Neuronal stem cell (in vitro differentiated cells): Measurements from ENCODE around the gene CYLD.

Experiments
- DNase-seq: peaks from one replicate; pipeline ENCODE4 v3.0.0-alpha.2; 2013; ENCODE audit warnings: low spot score
- H2AFZ ChIP-seq: one replicate; pipeline ENCODE4 v1.6.1; 2013; ENCODE audit warnings: mild to moderate bottlenecking, low read length, inconsistent platforms
- H2AK5ac ChIP-seq: 2 replicates; pipeline ENCODE4 v1.6.1; 2013; ENCODE audit warnings: low read depth, mild to moderate bottlenecking, inconsistent platforms, low read length, moderate library complexity, mixed read lengths
- H2BK120ac ChIP-seq: 2 replicates; pipeline ENCODE4 v1.6.1; 2013; ENCODE audit warnings: low read depth, mild to moderate bottlenecking, inconsistent platforms, low read length, moderate library complexity, mixed read lengths
- H2BK12ac ChIP-seq: one replicate; pipeline ENCODE4 v1.6.1; 2013; ENCODE audit warnings: low read length, inconsistent platforms
- H2BK15ac ChIP-seq: 2 replicates; pipeline ENCODE4 v1.6.1; 2013; ENCODE audit warnings: mild to moderate bottlenecking, low read length, inconsistent platforms, mixed read lengths
- H2BK5ac ChIP-seq: one replicate; pipeline ENCODE4 v1.6.1; 2013; ENCODE audit warnings: inconsistent platforms, mild to moderate bottlenecking, low read length, moderate library complexity
- H3K14ac ChIP-seq: one replicate; pipeline ENCODE4 v1.6.1; 2013; ENCODE audit warnings: low read length, inconsistent platforms
- H3K18ac ChIP-seq: 2 replicates; pipeline ENCODE4 v1.6.1; 2013; ENCODE audit warnings: low read length, inconsistent platforms
- H3K23ac ChIP-seq: 2 replicates; pipeline ENCODE4 v1.6.1; 2013; ENCODE audit warnings: low read depth, mild to moderate bottlenecking, mixed read lengths, low read length, inconsistent platforms; ENCODE audit not compliant: poor library complexity
- H3K27ac ChIP-seq: replicated peaks from 3 replicates; pipeline ENCODE4 v1.5.1; 2013; ENCODE audit warnings: low read length, inconsistent platforms
- H3K27me3 ChIP-seq, 3 experiments: 2 replicates each; pipeline ENCODE4 v1.6.1; 2013; ENCODE audit warnings: low read length in 3 of 3, mild to moderate bottlenecking in 2 of 3, inconsistent platforms in 1 of 3, low read depth in 1 of 3, mixed read lengths in 1 of 3, moderate library complexity in 1 of 3; ENCODE audit not compliant: control insufficient read depth in 3 of 3, insufficient read depth in 3 of 3
- H3K36me3 ChIP-seq, 2 donors: replicated peaks in 1 of 2; 2 replicates each; pipeline ENCODE4 v1.6.1; 2013; ENCODE audit warnings: low read length in 2 of 2; ENCODE audit not compliant: control insufficient read depth in 2 of 2, insufficient read depth in 2 of 2
- H3K4ac ChIP-seq: 2 replicates; pipeline ENCODE4 v1.6.1; 2013; ENCODE audit warnings: inconsistent platforms, mild to moderate bottlenecking, low read length, moderate library complexity
- H3K4me1 ChIP-seq, 2 donors: 1 replicate in 1 of 2; 2 replicates in 1 of 2; pipeline ENCODE4 v1.6.1; 2013; ENCODE audit warnings: low read length in 2 of 2, low read depth in 1 of 2; ENCODE audit not compliant: control insufficient read depth in 2 of 2, insufficient read depth in 1 of 2
- H3K4me2 ChIP-seq: one replicate; pipeline ENCODE4 v1.6.1; 2013; ENCODE audit warnings: mild to moderate bottlenecking, low read length, inconsistent platforms; ENCODE audit not compliant: insufficient read depth, poor library complexity, severe bottlenecking
- H3K4me3 ChIP-seq, 2 donors: 2 replicates each; pipeline ENCODE4 v1.5.1; 2013; ENCODE audit warnings: low read length in 2 of 2, mild to moderate bottlenecking in 2 of 2, inconsistent platforms in 1 of 2, moderate library complexity in 1 of 2
- H3K79me1 ChIP-seq: one replicate; pipeline ENCODE4 v1.6.1; 2013; ENCODE audit warnings: low read depth, mild to moderate bottlenecking, inconsistent platforms, low read length, moderate library complexity
- H3K9ac ChIP-seq: one replicate; pipeline ENCODE4 v1.6.1; 2013; ENCODE audit warnings: mild to moderate bottlenecking, low read depth, low read length, inconsistent platforms; ENCODE audit not compliant: poor library complexity
- H3K9me3 ChIP-seq, 2 donors: replicated peaks in 1 of 2; 2 replicates each; pipeline versions ENCODE3 to v1.6.1; 2013; ENCODE audit warnings: low read length in 2 of 2, mild to moderate bottlenecking in 2 of 2, inconsistent platforms in 1 of 2, low read depth in 1 of 2, mixed read lengths in 1 of 2, moderate library complexity in 1 of 2; ENCODE audit not compliant: control insufficient read depth in 2 of 2, insufficient read depth in 1 of 2
- H4K8ac ChIP-seq: one replicate; pipeline ENCODE4 v1.6.1; 2013; ENCODE audit warnings: low read depth, mild to moderate bottlenecking, inconsistent platforms, low read length, moderate library complexity
- H4K91ac ChIP-seq: one replicate; pipeline ENCODE4 v1.6.1; 2013; ENCODE audit warnings: low read length, low read depth, mild to moderate bottlenecking, inconsistent platforms; ENCODE audit not compliant: poor library complexity
- WGBS, 2 donors: extraction: QIAGEN DNeasy Blood & Tissue Kit; methylation state at CpG; one replicate each; pipeline ENCODE4 v1.1.7; 2013; ENCODE audit warnings: missing lambda C conversion rate in 2 of 2, mixed read lengths in 1 of 2; ENCODE audit not compliant: insufficient read length in 2 of 2, insufficient replicate concordance in 1 of 2; ENCODE audit errors: extremely low coverage in 2 of 2; 5-methylcytosine and 5-hydroxymethylcytosine counted together

Gene CYLD

GRCh38 chr16:50791522-50791921 is 49.6 kb downstream of the CYLD start:
- no peaks in the 10 kb centered on the region for H3K4me1 ChIP-seq
- no peak overlapping the region for H2AFZ ChIP-seq
- H3K9ac ChIP-seq, result no peak overlapping the region
- WGBS, 2 donors, result no CpG with 5 or more reads among the region's 2 CpGs
- H4K8ac ChIP-seq, result no peak overlapping the region
- no peak overlapping the region for H3K4ac ChIP-seq
- H2BK15ac ChIP-seq, result no peak overlapping the region
- H2BK120ac ChIP-seq, result no peak overlapping the region
- H3K18ac ChIP-seq, result no peak overlapping the region
- H3K27me3 ChIP-seq, result no peaks in the 10 kb centered on the region
- H3K9me3 ChIP-seq, result peaks cover 3 to 26% of the 10 kb centered on the region in 2 donors
- H3K4me3 ChIP-seq, result no peak overlapping the region
- H3K4me2 ChIP-seq, result no peak overlapping the region
- H3K27ac ChIP-seq, result no peak overlapping the region
- H3K14ac ChIP-seq, result no peak overlapping the region
- no peak overlapping the region for H2AK5ac ChIP-seq
- DNase-seq, result no peak
- H2BK12ac ChIP-seq, result no peak overlapping the region
- no peak overlapping the region for H2BK5ac ChIP-seq
- H3K79me1 ChIP-seq, result no peaks in the 10 kb centered on the region
- no peak overlapping the region for H3K23ac ChIP-seq
- peaks cover 3 to 14% of the 10 kb centered on the region in 2 donors for H3K36me3 ChIP-seq
- no peak overlapping the region for H4K91ac ChIP-seq

DNA sequence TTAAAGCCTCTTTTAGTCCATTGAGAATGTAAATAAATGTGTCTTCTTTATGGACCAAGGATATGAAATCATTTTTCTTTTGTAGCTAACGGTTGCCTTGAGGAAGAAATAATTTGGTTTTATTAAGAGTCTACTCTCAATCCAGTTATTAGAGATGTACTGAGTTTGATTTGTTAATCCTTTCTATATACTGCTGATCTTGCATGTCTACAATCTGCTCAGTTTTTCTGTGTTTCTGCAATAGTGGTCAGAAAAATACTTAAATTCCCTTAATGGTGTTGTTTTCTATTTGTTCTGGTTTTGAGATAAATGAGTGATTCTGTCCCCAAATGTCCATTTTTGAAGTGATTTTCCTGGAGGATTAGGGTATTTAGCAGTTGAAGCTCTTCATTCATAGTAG is 54.9 kb downstream of the CYLD start:
- no peak overlapping the region for H2BK120ac ChIP-seq
- H3K9ac ChIP-seq, result no peak overlapping the region
- H2AFZ ChIP-seq, result no peak overlapping the region
- H4K8ac ChIP-seq, result no peak overlapping the region
- no peak overlapping the region for H3K27ac ChIP-seq
- no peak overlapping the region for H3K4me2 ChIP-seq
- H3K27me3 ChIP-seq, result no peaks in the 10 kb centered on the region
- H3K18ac ChIP-seq, result no peak overlapping the region
- no peak overlapping the region for H3K14ac ChIP-seq
- no CpG with 5 or more reads among the region's 1 CpG for WGBS, 2 donors
- H4K91ac ChIP-seq, result no peak overlapping the region
- no peaks in the 10 kb centered on the region for H3K79me1 ChIP-seq
- no peak for DNase-seq
- H3K36me3 ChIP-seq, result peaks cover 3 to 15% of the 10 kb centered on the region in 2 donors
- H2BK12ac ChIP-seq, result no peak overlapping the region
- H3K23ac ChIP-seq, result no peak overlapping the region
- H2BK5ac ChIP-seq, result no peak overlapping the region
- H3K4me1 ChIP-seq, result peaks cover 0 to 2% of the 10 kb centered on the region in 2 donors
- H2BK15ac ChIP-seq, result no peak overlapping the region
- peaks cover 0 to 10% of the 10 kb centered on the region in 2 donors for H3K9me3 ChIP-seq
- H3K4ac ChIP-seq, result no peak overlapping the region
- no peak overlapping the region for H3K4me3 ChIP-seq
- no peak overlapping the region for H2AK5ac ChIP-seq

DNA sequence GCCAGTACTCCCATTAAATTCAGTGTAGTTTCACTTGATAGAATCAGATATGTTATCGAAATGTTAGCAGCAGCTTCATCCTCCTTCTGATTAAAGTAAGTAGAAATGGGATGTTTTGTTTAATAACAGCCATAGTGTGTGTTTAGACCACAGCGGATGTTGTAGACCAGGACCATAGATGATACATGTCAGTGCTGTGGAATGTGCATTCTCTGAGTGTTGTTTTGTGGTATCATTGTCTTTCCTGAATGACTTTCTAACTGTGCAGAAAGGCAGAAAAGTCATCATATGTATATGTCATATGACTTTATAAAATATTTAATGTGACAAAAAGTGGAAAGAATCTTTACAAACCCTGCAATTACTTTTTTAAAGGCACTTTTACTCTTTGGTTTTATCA is 55.6 kb downstream of the CYLD start:
- Histone ChIP-seq H3K9ac (no peak overlapping the region), H4K91ac (no peak overlapping the region), H2AFZ (no peak overlapping the region), H3K36me3 (peaks cover 3 to 15% of the 10 kb centered on the region in 2 donors), H3K23ac (no peak overlapping the region), H2BK120ac (no peak overlapping the region), H3K4me2 (no peak overlapping the region), H2BK5ac (no peak overlapping the region), H4K8ac (no peak overlapping the region), H2BK15ac (no peak overlapping the region), H3K4me1 (peaks cover 0 to 2% of the 10 kb centered on the region in 2 donors), H3K9me3 (peaks cover 0 to 7% of the 10 kb centered on the region in 2 donors), H3K27ac (no peak overlapping the region), H3K14ac (no peak overlapping the region), H3K4me3 (no peak overlapping the region), H2BK12ac (no peak overlapping the region), H3K18ac (no peak overlapping the region), H3K79me1 (no peaks in the 10 kb centered on the region), H3K4ac (no peak overlapping the region), H2AK5ac (no peak overlapping the region), H3K27me3 (no peaks in the 10 kb centered on the region)
- no CpG with 5 or more reads among the region's 2 CpGs for WGBS, 2 donors
- no peak for DNase-seq

DNA sequence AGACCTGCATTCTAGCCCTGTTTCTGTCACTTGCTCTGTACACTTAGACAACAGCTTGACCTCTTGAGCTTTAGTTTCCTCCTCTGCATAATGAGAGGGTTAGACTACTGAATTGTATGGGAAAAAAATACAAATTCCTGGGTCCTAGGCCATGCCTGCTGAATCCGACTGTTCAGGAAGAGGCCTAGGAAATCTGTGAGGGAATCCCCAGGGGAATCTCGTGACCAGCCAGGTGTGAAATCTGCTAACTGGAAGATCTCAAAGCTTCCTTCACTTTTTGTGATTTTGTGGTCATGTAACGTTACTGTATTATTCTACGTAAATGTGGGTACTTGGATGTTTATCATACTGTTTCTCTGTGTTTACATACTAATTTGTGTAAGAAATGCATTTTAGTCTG is 58.2 kb downstream of the CYLD start:
- no peak overlapping the region for H2AK5ac ChIP-seq
- H2BK120ac ChIP-seq, result no peak overlapping the region
- no peak overlapping the region for H2BK15ac ChIP-seq
- H3K23ac ChIP-seq, result no peak overlapping the region
- no CpG with 5 or more reads among the region's 4 CpGs for WGBS, 2 donors
- no peak overlapping the region for H2AFZ ChIP-seq
- H3K4me1 ChIP-seq, result peaks cover 7 to 14% of the 10 kb centered on the region in 2 donors
- no peak overlapping the region for H4K8ac ChIP-seq
- H3K27ac ChIP-seq, result no peak overlapping the region
- H3K4me3 ChIP-seq, result no peak overlapping the region
- peaks cover 0 to 7% of the 10 kb centered on the region in 2 donors for H3K9me3 ChIP-seq
- no peak overlapping the region for H2BK5ac ChIP-seq
- no peak overlapping the region for H3K18ac ChIP-seq
- H3K79me1 ChIP-seq, result no peaks in the 10 kb centered on the region
- DNase-seq, result no peak
- H3K36me3 ChIP-seq, result peaks cover 3 to 5% of the 10 kb centered on the region in 2 donors
- no peaks in the 10 kb centered on the region for H3K27me3 ChIP-seq
- H3K9ac ChIP-seq, result no peak overlapping the region
- H3K14ac ChIP-seq, result no peak overlapping the region
- H3K4ac ChIP-seq, result no peak overlapping the region
- H4K91ac ChIP-seq, result no peak overlapping the region
- H2BK12ac ChIP-seq, result no peak overlapping the region
- H3K4me2 ChIP-seq, result no peak overlapping the region
